Skeletal muscle satellite cell (primary cell): ENCODE measurements around the gene COX6B2.
"Not testable (repeated sequence)": the region's sequence is repeated elsewhere in the genome, so short reads cannot be mapped to it uniquely, and the experiment has no call there.

Experiments used
- H3K27me3 ChIP-seq: 2 replicates; pipeline ENCODE4 v1.7.0; 2013; ENCODE audit warnings: low read length; ENCODE audit not compliant: control insufficient read depth, insufficient read depth
- H3K36me3 ChIP-seq: 2 replicates; pipeline ENCODE4 v1.7.0; 2013; ENCODE audit warnings: mild to moderate bottlenecking, control low read depth, low read length; ENCODE audit not compliant: insufficient read depth
- H3K4me1 ChIP-seq: 2 replicates; pipeline ENCODE4 v1.7.0; 2013; ENCODE audit warnings: low read length; ENCODE audit not compliant: control insufficient read depth, insufficient read depth
- H3K4me2 ChIP-seq: 2 replicates; pipeline ENCODE4 v1.7.0; 2013; ENCODE audit warnings: mild to moderate bottlenecking, low read length
- H3K4me3 ChIP-seq: 2 replicates; pipeline ENCODE4 v1.7.0; 2013; ENCODE audit warnings: low read length
- H3K9ac ChIP-seq: 2 replicates; pipeline ENCODE4 v1.7.0; 2013; ENCODE audit warnings: mild to moderate bottlenecking, low read depth, low read length, moderate library complexity
- H3K9me3 ChIP-seq: replicated peaks from 2 replicates; pipeline ENCODE4 v1.7.0; 2013; ENCODE audit warnings: mild to moderate bottlenecking, control low read depth, low read length

COX6B2 gene

DNA sequence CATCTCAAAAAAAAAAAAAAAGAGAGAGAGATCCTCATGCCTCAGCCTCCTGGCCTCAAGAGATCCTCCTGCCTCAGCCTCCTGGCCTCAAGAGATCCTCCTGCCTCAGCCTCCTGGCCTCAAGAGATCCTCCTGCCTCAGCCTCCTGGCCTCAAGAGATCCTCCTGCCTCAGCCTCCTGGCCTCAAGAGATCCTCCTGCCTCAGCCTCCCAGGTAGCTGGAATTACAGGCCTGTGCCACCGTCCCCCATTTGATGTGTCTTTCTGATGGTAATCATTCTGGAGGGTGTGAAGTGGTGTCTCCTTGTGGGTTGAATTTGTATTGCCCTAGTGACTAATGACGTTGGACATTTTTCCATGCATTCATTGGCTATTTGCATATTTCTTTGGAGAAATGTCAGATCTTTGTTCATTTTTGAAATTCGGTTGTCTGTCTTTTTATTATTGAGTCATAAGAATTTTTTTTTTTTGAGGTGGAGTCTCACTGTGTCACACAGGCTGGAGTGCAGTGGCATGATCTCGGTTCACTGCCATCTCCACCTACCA, 25.7 kb downstream of the COX6B2 start:
- H3K4me2 ChIP-seq, H3K36me3 ChIP-seq, H3K9ac ChIP-seq, H3K4me1 ChIP-seq, H3K9me3 ChIP-seq, H3K4me3 ChIP-seq, H3K27me3 ChIP-seq: not testable (repeated sequence)

DNA sequence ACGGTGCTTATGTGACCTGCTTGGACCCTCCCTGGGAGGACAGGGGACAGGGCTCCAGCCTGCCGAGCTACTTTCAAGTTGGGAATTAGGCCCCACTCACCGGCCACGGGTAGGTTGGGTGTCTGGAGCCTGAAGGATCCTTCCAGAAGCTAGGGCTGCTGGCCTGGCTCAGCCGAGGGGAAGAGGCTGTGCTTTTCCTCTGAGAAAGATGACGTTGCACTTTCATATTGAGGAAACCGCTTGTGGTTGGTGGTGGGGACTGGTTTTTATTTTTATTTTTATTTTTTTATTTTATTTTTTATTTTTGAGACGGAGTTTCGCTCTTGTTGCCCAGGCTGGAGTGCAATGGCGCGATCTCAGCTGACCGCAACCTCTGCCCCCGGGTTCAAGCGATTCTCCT, 29.3 kb downstream of the COX6B2 start, which contains the start of gene TMEM150B:
Gene TMEM150B (minus strand): TSS at position 170 of the 400 bp plus-strand sequence. CDS start 4,305 bp downstream, outside the sequence.
- no peaks in the 10 kb centered on the region for H3K9me3 ChIP-seq
- H3K36me3 ChIP-seq, result no peaks in the 10 kb centered on the region
- peaks cover 18% of the 10 kb centered on the region for H3K27me3 ChIP-seq
- peaks cover 3% of the 10 kb centered on the region for H3K4me1 ChIP-seq
- H3K9ac ChIP-seq, result no peak within 1 kb of the TSS
- H3K4me3 ChIP-seq, result no peak within 1 kb of the TSS
- H3K4me2 ChIP-seq, result no peak within 1 kb of the TSS

DNA sequence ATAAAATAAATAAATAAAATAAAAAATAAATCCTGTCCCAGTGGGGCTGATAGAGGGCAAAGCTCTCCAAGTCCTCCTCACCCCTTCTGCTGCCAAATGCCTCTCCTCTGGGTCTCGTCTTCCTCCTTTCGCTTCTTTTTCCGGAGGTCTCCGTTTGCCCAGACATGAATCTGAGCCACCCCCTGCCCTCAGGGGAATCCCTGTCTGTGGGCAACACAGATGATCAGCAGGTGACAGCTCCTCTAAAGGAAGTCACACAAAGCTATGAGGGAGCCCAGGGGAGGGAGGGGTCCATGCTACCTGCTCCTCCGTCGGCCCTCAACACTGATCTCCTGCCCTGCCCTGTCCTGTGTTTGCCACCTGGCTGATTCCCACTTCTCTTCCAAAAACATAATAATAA, 29.9 kb downstream of the COX6B2 start:
- Histone ChIP-seq H3K4me2 (no peak overlapping the region), H3K9ac (no peak overlapping the region), H3K4me3 (no peak overlapping the region), H3K36me3 (no peaks in the 10 kb centered on the region), H3K27me3 (peaks cover 22% of the 10 kb centered on the region), H3K4me1 (peaks cover 3% of the 10 kb centered on the region), H3K9me3 (no peaks in the 10 kb centered on the region)

DNA sequence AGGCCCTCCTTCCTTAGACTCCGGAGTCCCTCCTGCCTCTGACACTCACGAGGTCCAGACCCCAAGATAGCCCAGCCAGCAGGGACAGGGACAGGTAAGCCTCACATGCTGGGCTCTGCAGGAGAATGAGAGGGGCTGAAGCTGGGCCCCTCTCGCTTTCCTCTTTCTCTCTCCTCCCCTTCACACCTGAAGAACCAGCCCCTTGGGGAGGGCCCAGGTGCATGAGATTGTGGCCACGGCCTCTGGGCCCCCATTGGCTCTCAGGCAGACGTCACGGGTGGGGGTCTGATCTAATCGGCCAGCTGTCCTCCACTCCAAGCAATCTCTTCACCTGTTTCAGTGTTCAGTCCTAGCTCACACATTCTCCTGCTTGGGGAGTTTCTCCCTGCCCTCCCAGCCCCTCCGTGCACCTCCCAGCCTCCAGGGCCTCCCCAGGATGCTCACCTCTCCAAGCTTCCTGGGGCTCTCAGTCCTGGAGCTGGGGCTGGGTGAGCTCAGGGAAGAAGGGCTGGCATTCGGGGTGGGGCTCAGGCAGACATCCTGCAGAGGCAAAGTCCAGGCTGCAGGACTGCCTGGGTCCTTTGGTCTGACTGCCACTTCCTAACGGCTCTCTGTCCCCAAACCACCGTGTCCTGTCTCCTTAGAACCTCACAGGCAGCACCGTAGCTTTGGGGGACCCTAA, 32.2 kb downstream of the COX6B2 start:
- peaks cover 22% of the 10 kb centered on the region for H3K27me3 ChIP-seq
- no peak overlapping the region for H3K4me2 ChIP-seq
- H3K9ac ChIP-seq, result no peak overlapping the region
- H3K4me3 ChIP-seq, result no peak overlapping the region
- H3K9me3 ChIP-seq, result no peaks in the 10 kb centered on the region
- H3K4me1 ChIP-seq, result no peaks in the 10 kb centered on the region
- H3K36me3 ChIP-seq, result no peaks in the 10 kb centered on the region

DNA sequence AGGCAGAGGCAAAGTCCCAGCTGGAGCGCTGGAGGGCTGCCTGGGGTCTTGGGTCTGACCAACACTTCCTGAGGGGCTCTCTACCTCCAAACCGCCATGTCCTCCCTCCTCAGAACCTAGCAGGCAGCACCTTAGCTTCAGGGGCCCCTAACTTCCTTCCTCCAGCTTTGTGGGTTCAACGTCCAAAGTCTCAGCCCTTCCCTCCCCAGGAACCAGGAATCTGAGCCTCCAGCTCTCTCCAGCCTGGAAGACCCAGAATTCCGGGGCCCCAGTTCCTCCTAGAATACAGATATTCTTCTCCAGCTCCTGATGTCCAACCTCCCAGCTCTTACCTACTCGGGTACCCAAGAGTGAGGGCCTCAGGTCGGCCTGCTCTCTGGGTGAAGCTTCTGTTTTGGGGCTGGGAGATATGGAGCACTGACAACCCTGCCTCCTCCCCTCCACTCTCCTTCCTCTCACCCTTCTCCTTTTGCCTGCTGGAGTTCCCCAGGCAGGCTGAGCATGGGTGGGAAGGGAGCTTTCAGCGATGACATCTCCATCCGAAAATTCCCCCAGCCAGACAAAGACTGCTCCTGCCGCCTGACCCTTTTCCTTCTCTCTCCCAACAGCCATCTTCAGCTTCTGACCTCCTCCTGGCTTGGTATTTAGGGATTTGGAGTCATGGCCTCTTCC, 32.9 kb downstream of the COX6B2 start:
- no peaks in the 10 kb centered on the region for H3K4me1 ChIP-seq
- no peak overlapping the region for H3K9ac ChIP-seq
- no peaks in the 10 kb centered on the region for H3K36me3 ChIP-seq
- H3K27me3 ChIP-seq, result peaks cover 22% of the 10 kb centered on the region
- no peaks in the 10 kb centered on the region for H3K9me3 ChIP-seq
- no peak overlapping the region for H3K4me3 ChIP-seq
- no peak overlapping the region for H3K4me2 ChIP-seq

DNA sequence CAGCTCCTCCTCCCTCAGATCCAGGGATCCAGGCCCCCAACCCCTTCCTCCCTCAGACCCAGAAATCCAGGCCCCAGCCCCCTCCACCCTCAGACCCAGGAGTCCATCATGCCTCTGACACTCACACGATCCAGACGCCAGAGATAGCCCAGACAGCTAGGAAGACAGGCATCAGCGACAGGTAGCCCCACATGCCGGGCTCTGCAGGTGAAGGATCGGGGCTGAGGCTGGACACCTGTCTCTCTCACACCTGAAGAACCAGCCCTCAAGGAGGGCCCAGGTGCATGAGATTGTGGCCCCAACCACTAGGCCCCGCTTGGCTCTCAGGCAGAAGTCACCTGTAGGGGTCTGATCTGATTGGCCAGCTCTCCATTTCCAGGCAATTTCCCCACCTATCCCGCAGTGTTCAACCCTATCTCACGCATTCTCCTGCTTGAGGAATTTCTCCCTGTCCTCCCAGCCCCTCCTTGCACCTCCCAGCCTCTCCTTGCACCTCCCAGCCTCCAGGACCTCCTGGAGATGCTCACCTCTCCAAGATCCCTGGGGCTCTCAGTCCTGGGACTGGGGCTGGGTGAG, 33.6 kb downstream of the COX6B2 start:
- H3K9ac ChIP-seq, result no peak overlapping the region
- peaks cover 22% of the 10 kb centered on the region for H3K27me3 ChIP-seq
- H3K4me1 ChIP-seq, result no peaks in the 10 kb centered on the region
- H3K4me2 ChIP-seq, result no peak overlapping the region
- no peaks in the 10 kb centered on the region for H3K9me3 ChIP-seq
- no peak overlapping the region for H3K4me3 ChIP-seq
- no peaks in the 10 kb centered on the region for H3K36me3 ChIP-seq

DNA sequence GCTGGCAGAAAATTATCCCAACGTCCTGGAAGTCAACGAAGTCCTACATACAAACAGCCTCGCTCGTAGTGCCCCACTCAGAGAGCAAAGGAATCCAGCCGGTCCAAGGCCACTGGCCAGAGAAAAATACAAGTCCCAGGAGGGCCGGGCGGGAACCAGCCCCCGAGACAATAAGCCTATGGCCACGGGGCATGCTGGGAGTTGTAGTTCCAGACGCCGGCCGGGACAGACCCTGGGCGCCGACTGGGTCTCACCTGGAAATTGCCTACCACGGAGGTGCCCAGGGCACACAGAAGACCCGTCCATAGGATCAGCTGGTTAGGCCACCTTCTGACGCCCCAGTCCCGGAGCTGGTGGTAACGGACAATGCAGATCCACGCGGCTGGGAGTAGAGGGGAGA, 34.7 kb downstream of the COX6B2 start:
- Histone ChIP-seq H3K9me3 (no peaks in the 10 kb centered on the region), H3K4me1 (no peaks in the 10 kb centered on the region), H3K4me2 (peak overlapping the region; percentile 40), H3K27me3 (peaks cover 22% of the 10 kb centered on the region), H3K9ac (no peak overlapping the region), H3K4me3 (no peak overlapping the region), H3K36me3 (no peaks in the 10 kb centered on the region)

DNA sequence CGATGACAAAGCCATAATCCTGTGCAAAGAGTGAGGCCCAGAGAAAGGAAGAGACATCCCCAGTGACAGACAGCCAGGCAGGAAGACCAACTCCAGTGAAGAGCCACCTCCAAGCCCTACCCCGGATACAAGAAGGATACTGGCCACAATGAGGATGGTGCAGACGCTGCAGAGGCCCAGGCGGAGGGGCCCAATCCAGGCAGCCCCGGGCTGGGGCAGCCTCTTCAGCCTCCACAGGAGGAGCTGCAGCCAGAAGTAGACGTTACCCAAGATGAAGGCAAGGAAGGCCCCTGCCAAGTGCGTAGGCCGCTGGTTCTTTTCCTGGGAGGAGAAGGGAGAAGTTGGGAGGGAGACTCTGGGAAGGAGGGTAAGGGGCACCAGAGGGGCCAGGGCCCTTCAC, 37.9 kb downstream of the COX6B2 start:
- Histone ChIP-seq H3K4me3 (no peak overlapping the region), H3K36me3 (no peaks in the 10 kb centered on the region), H3K9ac (no peak overlapping the region), H3K9me3 (no peaks in the 10 kb centered on the region), H3K4me1 (no peaks in the 10 kb centered on the region), H3K4me2 (no peak overlapping the region), H3K27me3 (peaks cover 8% of the 10 kb centered on the region)

DNA sequence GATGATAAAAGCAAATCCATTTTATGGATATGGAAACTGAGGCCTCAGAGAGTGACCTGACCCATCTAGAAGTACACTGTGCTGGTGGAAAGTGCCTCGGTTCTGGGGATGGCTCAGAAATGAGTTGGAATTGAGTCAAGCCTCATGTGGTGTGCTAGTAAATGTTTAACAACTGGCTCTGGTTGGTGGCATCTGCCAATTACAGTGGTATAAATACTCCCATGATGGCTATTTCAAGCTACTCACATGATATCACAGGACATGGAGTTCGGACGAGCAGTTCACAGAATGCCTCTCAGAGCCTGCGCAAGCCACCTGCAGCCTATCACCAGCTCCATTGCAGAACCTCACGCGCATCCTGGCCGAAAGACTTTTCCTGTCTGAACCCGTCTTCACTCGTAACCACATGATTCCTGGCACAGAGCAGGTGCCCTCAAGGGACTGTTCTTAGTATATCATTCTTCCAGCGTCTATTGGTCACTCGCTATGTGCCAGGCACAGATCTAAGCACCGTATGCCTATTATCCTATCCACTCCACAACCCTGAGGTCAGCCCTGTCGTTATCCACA, 38.5 kb downstream of the COX6B2 start:
- Histone ChIP-seq H3K4me1 (no peaks in the 10 kb centered on the region), H3K27me3 (peaks cover 4% of the 10 kb centered on the region), H3K9ac (no peak overlapping the region), H3K4me2 (no peak overlapping the region), H3K4me3 (no peak overlapping the region), H3K9me3 (no peaks in the 10 kb centered on the region), H3K36me3 (no peaks in the 10 kb centered on the region)

DNA sequence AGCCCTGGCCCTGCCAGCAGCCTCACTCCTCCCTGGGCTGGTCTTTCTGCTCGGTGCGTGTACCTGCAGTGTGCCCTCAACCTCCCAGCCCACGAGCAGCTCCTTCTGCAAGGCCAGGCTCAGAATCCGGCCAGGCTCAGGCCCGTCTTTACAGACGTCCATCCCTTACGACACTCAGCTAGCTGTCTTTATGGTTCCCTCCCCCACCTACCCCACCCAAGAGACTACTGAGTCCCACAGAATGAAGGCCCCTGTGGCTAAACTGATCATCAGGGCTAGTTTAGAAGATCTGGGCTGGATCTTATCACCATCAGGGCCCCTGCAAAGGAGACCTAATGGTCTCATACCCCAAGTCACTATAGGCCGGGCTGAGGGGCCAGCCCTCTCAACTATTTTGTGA, 40.1 kb downstream of the COX6B2 start:
- no peaks in the 10 kb centered on the region for H3K27me3 ChIP-seq
- no peaks in the 10 kb centered on the region for H3K9me3 ChIP-seq
- no peaks in the 10 kb centered on the region for H3K36me3 ChIP-seq
- no peak overlapping the region for H3K4me3 ChIP-seq
- H3K4me2 ChIP-seq, result no peak overlapping the region
- no peaks in the 10 kb centered on the region for H3K4me1 ChIP-seq
- H3K9ac ChIP-seq, result no peak overlapping the region

DNA sequence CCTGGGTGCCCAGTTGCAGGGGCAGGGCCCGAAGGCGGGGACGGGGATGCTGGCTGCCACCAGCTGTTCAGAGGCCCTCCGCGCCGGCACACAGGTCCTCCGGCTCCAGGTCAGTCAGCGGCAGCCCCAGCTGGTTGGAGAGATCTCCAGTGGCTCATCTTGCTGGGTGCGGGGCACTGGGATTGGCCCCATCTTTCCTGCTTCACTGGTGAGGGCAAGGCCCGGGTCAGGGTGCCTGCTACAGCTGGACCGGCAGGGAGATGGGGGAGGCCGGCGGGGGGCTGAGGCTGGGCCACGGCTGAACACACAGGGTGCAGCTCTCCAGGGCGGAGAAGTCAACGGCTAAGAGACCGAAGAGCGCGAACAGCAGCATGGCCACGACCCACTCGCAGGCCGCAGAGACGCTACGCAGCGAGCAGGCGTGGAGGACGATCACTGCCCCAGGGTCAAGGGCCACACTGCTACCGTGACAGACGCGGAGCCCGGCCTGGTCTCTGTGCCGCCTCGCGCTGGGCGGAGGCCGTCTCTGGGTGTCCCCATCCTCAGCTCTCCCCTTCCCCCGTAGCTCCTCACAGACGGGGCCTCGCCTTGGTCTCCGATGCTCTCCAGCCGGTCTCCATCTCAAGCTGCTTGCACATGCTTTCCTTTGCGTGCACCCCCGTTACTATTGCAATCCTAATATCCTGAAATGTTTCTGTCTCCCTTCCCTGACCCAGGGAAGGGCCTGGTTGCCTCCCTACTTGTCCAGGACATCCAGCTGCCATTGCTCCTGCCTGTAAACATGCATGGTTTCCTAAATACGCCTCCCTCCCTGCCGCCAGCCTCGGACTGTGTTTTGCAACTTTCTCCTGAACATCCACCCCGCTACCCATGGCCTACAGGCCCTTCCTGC, 41.7 kb downstream of the COX6B2 start:
- no peaks in the 10 kb centered on the region for H3K9me3 ChIP-seq
- H3K4me1 ChIP-seq, result no peaks in the 10 kb centered on the region
- H3K36me3 ChIP-seq, result no peaks in the 10 kb centered on the region
- H3K4me3 ChIP-seq, result no peak overlapping the region
- no peak overlapping the region for H3K4me2 ChIP-seq
- H3K9ac ChIP-seq, result no peak overlapping the region
- no peaks in the 10 kb centered on the region for H3K27me3 ChIP-seq
